Measurements from ENCODE around the gene TMTC4. TPM values are rescaled to one million over a fixed set of nuclear protein-coding genes. Genes with fewer than 3 reads are reported as not detected.

The TMTC4 gene
- polyA plus RNA-seq, 5 donors = 22.7 to 28.0 (median 24.9) TPM

GRCh38 chr13:100671389-100672182, 3.0 kb downstream of the TMTC4 start:
- no peak for DNase-seq

GRCh38 chr13:100668408-100668807, 6.2 kb downstream of the TMTC4 start:
- no peak for DNase-seq

- no peak for DNase-seq
Measured at GRCh38 chr13:100667894-100668293, 6.7 kb downstream of the TMTC4 start.

GRCh38 chr13:100666124-100666523, 8.5 kb downstream of the TMTC4 start:
- DNase-seq = no peak

DNA sequence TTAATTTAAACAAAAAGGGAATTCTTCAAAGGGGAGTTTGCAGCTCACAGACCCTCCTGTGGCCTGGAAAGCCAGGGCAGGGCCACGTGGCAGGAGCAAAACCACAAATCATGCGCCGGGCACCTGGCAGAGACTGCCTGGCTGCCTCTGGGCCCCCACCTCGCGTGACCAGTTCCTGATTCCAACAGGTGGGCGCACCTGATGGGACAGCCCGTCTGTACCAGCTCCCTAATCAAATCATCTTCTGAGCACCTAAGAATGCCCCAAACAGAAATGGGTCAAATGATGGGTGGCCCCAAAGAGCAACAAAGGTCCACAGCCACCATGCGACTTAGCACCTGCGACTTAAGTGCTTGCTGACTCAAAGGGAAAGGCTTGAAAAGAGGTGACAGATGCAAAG, 9.2 kb downstream of the TMTC4 start:
- no peak for DNase-seq

- DNase-seq = no peak
Measured at GRCh38 chr13:100664171-100664900, 10.3 kb downstream of the TMTC4 start.

- no peak for DNase-seq
Measured at GRCh38 chr13:100662468-100663211, 12.0 kb downstream of the TMTC4 start.

- DNase-seq = no peak
Measured at GRCh38 chr13:100660761-100661160, 13.8 kb downstream of the TMTC4 start.

DNA sequence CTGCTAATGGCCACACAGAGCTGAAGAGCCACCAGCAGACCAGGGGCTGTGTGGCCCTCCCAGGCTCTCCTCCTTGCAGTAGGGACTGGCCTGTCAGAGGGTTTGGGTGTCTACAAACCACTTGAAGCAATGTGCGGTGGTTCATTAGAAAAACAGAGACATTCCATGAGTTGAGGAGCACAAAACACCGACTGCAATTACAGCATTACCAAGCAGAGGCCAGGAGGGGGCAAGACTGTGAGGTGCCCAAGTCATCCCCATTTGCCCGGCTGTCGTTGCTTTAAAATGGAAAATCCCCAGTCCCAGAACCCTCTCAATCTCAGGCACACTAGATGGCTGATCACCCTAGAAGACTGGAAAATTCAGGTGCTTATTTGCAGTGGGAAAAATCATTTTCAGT, 15.0 kb downstream of the TMTC4 start:
- no peak for DNase-seq

DNA sequence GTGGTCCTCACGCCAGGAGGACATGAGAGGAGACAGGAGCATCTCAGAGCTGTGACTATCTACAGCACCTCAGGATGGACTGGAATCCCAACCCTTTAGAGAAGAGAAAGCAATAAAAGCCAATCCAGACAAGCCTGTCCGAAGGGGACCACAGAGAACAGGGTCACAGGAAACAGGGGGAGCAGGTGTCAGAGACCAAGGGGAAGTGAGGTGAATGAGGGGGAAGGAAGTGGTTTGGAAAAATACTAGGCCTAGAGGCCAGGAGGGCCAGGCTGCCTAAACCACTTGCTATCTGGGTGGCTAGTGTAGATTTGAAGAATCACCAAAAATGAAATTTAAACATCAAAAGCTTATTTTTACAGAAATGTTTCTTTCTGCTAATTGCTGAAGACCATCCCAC, 16.2 kb downstream of the TMTC4 start:
- no peak for DNase-seq

DNA sequence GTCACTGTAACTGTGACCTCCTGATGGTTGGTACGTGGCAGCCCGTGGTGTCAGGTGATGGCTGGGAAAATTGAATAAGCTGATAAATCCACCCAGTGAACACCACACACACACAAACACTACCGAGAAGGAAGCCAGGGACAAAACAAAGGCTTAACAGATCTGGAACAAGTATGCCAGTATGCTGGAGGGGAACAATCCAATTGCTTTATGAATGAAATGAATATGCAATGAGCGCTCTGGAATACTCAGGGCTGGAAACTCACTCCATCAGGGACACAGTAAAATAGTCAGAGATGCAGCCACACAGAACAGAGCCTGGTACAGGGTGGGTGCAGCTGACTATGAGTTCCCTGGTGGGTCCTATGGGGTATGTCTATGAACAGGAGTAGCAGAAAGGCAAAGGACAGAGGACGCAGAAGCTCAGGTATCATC, 16.7 kb downstream of the TMTC4 start:
- no peak for DNase-seq

GRCh38 chr13:100652510-100652909, 22.1 kb downstream of the TMTC4 start:
- no peak for DNase-seq

- no peak for DNase-seq
Measured at GRCh38 chr13:100650326-100650725, 24.3 kb downstream of the TMTC4 start.

- DNase-seq = no peak
Measured at GRCh38 chr13:100648354-100648753, 26.2 kb downstream of the TMTC4 start.

- no peak for DNase-seq
Measured at GRCh38 chr13:100646871-100647270, 27.7 kb downstream of the TMTC4 start.

DNA sequence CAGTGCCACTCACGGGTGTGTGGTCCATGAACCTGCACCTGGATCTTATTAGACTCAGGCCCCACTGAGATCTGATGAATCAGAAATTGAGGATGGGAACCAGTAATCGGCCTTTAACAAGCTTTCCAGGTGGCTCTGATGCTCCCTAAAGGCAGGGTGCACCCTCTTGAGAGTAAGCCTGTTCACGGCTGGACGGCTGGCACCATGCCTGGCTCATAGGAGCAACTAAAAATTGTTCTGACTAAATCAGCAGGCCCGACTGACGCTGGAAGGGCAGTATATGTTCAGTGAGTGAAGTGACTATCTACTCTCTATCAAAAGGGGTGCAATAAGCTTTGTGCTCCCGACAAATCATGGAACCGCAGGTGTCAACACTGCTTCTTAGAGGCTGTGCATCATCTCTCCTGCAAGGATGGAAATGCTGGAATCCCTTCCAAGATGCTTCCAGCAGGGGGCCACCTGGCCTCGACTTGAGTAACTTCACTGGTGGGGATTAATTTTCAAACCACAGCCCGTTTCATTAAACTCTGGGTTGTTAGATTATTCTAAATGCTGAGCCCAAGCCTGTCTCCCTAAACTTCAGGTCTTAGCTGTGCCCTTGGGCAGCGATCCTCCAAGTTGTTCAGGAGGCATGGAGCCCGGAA, 28.4 kb downstream of the TMTC4 start:
- DNase-seq = no peak

DNA sequence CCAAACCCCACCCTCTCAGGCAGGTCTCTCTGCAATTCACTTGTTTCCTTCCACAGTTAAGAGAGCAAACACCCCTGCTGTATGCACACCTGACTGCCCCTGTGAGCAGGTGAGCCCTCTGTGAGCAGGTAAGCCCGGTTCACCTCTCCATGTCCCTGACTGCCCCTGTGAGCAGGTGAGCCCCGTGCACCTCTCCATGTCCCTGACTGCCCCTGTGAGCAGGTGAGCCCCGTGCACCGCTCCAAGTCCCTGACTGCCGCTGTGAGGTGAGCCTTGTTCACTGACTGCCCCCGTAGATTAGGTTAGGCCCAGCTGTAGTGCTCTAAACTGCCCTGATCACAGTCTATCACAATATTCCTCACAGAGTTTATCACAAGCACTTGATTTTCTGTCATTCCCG, 29.2 kb downstream of the TMTC4 start:
- no peak for DNase-seq

GRCh38 chr13:100644371-100644770, 30.2 kb downstream of the TMTC4 start:
- DNase-seq = no peak

DNA sequence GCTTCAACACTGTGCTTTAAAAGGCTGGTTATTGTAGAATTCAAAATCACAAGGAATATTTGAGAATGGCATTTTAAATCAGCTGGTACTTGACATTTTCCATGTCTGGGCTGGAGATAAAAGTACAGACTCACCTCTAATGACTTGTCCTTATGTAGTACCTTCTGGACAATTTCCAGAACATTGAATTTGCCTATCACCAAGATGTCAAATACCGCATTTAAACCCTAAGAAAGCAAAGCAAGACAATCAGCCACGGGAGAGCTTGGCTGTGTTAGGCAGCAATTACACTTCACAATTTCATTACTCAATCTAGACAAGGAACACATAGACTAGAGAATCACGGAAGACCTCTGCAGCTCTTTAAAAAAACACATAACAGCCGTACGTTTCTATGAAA, 36.8 kb downstream of the TMTC4 start:
- no peak for DNase-seq

DNA sequence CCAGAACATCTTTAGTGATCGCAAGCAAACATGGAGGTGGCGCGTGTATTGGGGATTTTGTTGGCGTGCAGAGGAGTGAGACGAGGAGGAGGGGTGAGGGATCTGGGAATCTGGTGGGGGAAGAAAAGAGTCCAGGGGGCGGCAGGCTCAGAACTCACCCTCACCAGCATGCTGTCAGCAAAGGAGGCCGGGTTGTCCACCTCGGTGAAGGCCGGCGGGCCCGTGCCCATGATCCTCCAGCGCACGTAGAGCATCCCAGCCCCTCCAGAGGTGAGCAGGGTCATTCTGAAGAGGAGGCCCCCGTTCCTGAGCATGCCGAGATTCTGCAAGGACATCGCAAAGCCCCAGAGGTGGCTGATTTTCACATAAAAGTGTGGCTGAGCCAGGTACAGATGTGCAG, 37.2 kb downstream of the TMTC4 start:
- no peak for DNase-seq

- no peak for DNase-seq
Measured at GRCh38 chr13:100636441-100636840, 38.2 kb downstream of the TMTC4 start.

- DNase-seq = no peak
Measured at GRCh38 chr13:100636004-100636403, 38.6 kb downstream of the TMTC4 start.

Measured in right lung (tissue), 5 donors.